Measurements from ENCODE around the gene NLRC3. TPM values are rescaled to one million over a fixed set of nuclear protein-coding genes. Genes with fewer than 3 reads are reported as not detected.

The NLRC3 gene
- polyA plus RNA-seq, 2 donors = 0.41 to 0.81 TPM

DNA sequence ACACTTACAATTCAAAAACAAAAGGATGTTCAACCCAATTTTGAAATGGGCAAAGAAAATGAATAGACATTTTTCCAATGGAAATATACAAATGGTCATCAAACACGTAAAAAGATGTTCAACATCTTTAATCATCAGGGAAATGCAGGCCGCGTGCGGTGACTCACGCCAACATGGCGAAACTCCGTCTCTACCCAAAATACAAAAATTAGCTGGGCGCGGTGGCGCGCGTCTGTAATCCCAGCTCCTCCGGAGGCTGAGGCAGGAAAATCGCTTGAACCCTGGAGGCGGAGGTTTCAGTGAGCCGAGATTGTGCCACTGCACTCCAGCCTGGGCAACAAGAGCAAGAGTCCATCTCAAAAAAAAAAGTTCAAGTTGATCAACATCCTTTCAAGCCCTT, 78.2 kb downstream of the NLRC3 start:
- Histone ChIP-seq H3K4me3 (ENCODE audit: low read depth in 1 of 2, low read length in 2 of 2) (no peak overlapping the region), H3K4me1 (ENCODE audit: control insufficient read depth in 2 of 2, insufficient read depth in 2 of 2, low read length in 1 of 2) (peaks cover 0 to 7% of the 10 kb centered on the region in 2 donors), H3K36me3 (ENCODE audit: control insufficient read depth in 2 of 2, insufficient read depth in 2 of 2, low read length in 1 of 2) (no peaks in the 10 kb centered on the region), H3K27ac (ENCODE audit: low read depth in 2 of 2, low read length in 1 of 2) (no peak overlapping the region), H3K27me3 (ENCODE audit: control insufficient read depth in 1 of 2, insufficient read depth in 2 of 2, low read length in 2 of 2) (no peaks in the 10 kb centered on the region), H3K9me3 (ENCODE audit: control insufficient read depth in 2 of 2, insufficient read depth in 1 of 2, low read depth in 1 of 2, low read length in 1 of 2) (no peaks in the 10 kb centered on the region)
- 97% methylated on average over 16 of the region's 16 CpGs for WGBS, 2 donors

- H3K27me3 ChIP-seq (ENCODE audit: control insufficient read depth in 1 of 2, insufficient read depth in 2 of 2, low read length in 2 of 2) = no peaks in the 10 kb centered on the region
- no peak overlapping the region for H3K27ac ChIP-seq (ENCODE audit: low read depth in 2 of 2, low read length in 1 of 2)
- no peak overlapping the region for H3K4me3 ChIP-seq (ENCODE audit: low read depth in 1 of 2, low read length in 2 of 2)
- H3K36me3 ChIP-seq (ENCODE audit: control insufficient read depth in 2 of 2, insufficient read depth in 2 of 2, low read length in 1 of 2) = no peaks in the 10 kb centered on the region
- peaks cover 0 to 11% of the 10 kb centered on the region in 2 donors for H3K4me1 ChIP-seq (ENCODE audit: control insufficient read depth in 2 of 2, insufficient read depth in 2 of 2, low read length in 1 of 2)
- no peaks in the 10 kb centered on the region for H3K9me3 ChIP-seq (ENCODE audit: control insufficient read depth in 2 of 2, insufficient read depth in 1 of 2, low read depth in 1 of 2, low read length in 1 of 2)
- WGBS, 2 donors = 91 to 92% methylated on average over 4 of the region's 4 CpGs
Measured at GRCh38 chr16:3497771-3498170, 79.4 kb downstream of the NLRC3 start.

DNA sequence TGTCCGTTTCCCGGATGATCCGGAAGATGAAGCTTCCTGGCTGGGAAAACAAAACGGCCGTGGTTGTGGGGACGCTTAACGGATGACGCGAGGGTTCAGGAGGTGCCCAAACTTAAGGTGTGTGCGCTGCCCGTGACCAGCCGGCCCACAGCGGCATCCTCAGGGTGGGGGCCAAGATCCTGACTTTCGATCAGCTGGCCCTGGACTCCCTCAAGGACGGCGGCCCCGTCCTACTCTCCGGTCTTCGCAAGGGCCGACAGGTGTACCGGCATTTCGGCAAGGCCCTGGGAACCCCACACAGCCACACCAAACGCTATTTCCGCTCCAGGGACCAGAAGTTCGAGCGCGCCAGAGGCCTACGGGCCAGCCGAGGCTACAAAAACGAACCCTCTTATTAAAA, 80.8 kb downstream of the NLRC3 start:
- Histone ChIP-seq H3K27me3 (ENCODE audit: control insufficient read depth in 1 of 2, insufficient read depth in 2 of 2, low read length in 2 of 2) (no peaks in the 10 kb centered on the region), H3K4me3 (ENCODE audit: low read depth in 1 of 2, low read length in 2 of 2) (no peak overlapping the region), H3K27ac (ENCODE audit: low read depth in 2 of 2, low read length in 1 of 2) (no peak overlapping the region), H3K4me1 (ENCODE audit: control insufficient read depth in 2 of 2, insufficient read depth in 2 of 2, low read length in 1 of 2) (peaks cover 0 to 8% of the 10 kb centered on the region in 2 donors), H3K36me3 (ENCODE audit: control insufficient read depth in 2 of 2, insufficient read depth in 2 of 2, low read length in 1 of 2) (no peaks in the 10 kb centered on the region), H3K9me3 (ENCODE audit: control insufficient read depth in 2 of 2, insufficient read depth in 1 of 2, low read depth in 1 of 2, low read length in 1 of 2) (no peaks in the 10 kb centered on the region)
- WGBS, 2 donors = 95 to 96% methylated on average over 30 of the region's 30 CpGs

- H3K27ac ChIP-seq (ENCODE audit: low read depth in 2 of 2, low read length in 1 of 2) = no peak within 1 kb of the TSS
- H3K4me1 ChIP-seq (ENCODE audit: control insufficient read depth in 2 of 2, insufficient read depth in 2 of 2, low read length in 1 of 2) = peaks cover 0 to 8% of the 10 kb centered on the region in 2 donors
- H3K36me3 ChIP-seq (ENCODE audit: control insufficient read depth in 2 of 2, insufficient read depth in 2 of 2, low read length in 1 of 2) = no peaks in the 10 kb centered on the region
- H3K27me3 ChIP-seq (ENCODE audit: control insufficient read depth in 1 of 2, insufficient read depth in 2 of 2, low read length in 2 of 2) = no peaks in the 10 kb centered on the region
- H3K9me3 ChIP-seq (ENCODE audit: control insufficient read depth in 2 of 2, insufficient read depth in 1 of 2, low read depth in 1 of 2, low read length in 1 of 2) = no peaks in the 10 kb centered on the region
- H3K4me3 ChIP-seq (ENCODE audit: low read depth in 1 of 2, low read length in 2 of 2) = no peak within 1 kb of the TSS
- WGBS, 2 donors = 88 to 91% methylated on average over 3 of the region's 3 CpGs
Measured at GRCh38 chr16:3495176-3495575, 82.0 kb downstream of the NLRC3 start, which contains the start of gene C16orf90. C16orf90 (minus strand) TSS chr16:3495489; CDS start chr16:3495421, 68 bp downstream.

DNA sequence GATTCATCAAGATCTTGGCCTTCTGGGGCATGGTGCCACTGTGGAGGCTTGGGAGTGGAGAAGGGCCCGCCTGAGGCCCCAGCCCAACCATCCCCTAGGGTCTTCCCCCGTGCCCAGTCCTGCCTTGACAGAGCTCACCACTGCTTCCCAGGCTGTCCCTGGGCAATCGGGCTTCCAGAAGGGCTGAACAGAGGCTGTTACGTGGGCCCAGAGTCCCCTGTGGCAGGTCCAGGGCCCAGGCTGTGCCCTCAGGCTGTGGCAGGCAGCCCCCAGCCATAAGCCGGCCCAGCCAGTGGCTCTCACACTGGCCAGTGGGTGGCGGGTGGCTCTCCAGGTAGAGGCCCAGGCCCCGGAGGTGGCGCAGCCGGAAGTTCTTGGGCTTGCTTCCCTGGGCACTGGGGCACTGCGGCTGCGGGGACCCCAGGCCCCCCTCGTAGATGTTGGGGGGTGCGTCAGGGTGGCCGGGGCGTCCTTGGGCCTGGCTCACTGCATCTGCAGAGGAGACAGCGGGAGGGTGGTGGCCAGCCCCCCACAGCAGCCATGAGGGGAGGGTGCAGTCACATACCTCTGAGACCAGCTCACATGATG, 82.7 kb downstream of the NLRC3 start:
- H3K36me3 ChIP-seq (ENCODE audit: control insufficient read depth in 2 of 2, insufficient read depth in 2 of 2, low read length in 1 of 2) = no peaks in the 10 kb centered on the region
- H3K27me3 ChIP-seq (ENCODE audit: control insufficient read depth in 1 of 2, insufficient read depth in 2 of 2, low read length in 2 of 2) = no peaks in the 10 kb centered on the region
- peaks cover 0 to 8% of the 10 kb centered on the region in 2 donors for H3K4me1 ChIP-seq (ENCODE audit: control insufficient read depth in 2 of 2, insufficient read depth in 2 of 2, low read length in 1 of 2)
- H3K27ac ChIP-seq (ENCODE audit: low read depth in 2 of 2, low read length in 1 of 2) = no peak overlapping the region
- no peak overlapping the region for H3K4me3 ChIP-seq (ENCODE audit: low read depth in 1 of 2, low read length in 2 of 2)
- no peaks in the 10 kb centered on the region for H3K9me3 ChIP-seq (ENCODE audit: control insufficient read depth in 2 of 2, insufficient read depth in 1 of 2, low read depth in 1 of 2, low read length in 1 of 2)
- WGBS, 2 donors = 94% methylated on average over 15 to 16 of the region's 16 CpGs

DNA sequence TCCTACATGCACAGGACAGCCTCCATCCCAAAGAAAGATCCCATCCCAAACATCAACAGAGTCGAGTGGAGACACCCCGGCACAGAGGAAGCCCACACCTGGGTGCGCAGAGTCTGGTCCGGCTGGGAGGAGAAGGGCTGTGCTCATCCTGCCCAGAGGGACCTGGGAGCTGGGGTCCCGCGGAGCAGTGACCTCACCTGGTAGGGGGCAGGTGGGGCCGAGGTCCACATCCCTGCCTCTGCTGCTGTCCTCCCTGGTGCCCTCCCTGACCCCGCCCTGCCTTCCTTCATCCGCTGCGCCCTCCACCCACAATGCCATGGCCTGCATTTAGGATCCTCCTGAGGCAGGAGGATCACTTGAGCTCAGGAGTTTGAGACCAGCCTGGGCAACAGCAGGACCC, 84.8 kb downstream of the NLRC3 start:
- H3K9me3 ChIP-seq (ENCODE audit: control insufficient read depth in 2 of 2, insufficient read depth in 1 of 2, low read depth in 1 of 2, low read length in 1 of 2) = no peaks in the 10 kb centered on the region
- H3K27ac ChIP-seq (ENCODE audit: low read depth in 2 of 2, low read length in 1 of 2) = no peak overlapping the region
- H3K36me3 ChIP-seq (ENCODE audit: control insufficient read depth in 2 of 2, insufficient read depth in 2 of 2, low read length in 1 of 2) = peaks cover 0 to 7% of the 10 kb centered on the region in 2 donors
- WGBS, 2 donors = 82 to 88% methylated on average over 10 of the region's 10 CpGs
- no peak overlapping the region for H3K4me3 ChIP-seq (ENCODE audit: low read depth in 1 of 2, low read length in 2 of 2)
- peaks cover 0 to 8% of the 10 kb centered on the region in 2 donors for H3K4me1 ChIP-seq (ENCODE audit: control insufficient read depth in 2 of 2, insufficient read depth in 2 of 2, low read length in 1 of 2)
- H3K27me3 ChIP-seq (ENCODE audit: control insufficient read depth in 1 of 2, insufficient read depth in 2 of 2, low read length in 2 of 2) = no peaks in the 10 kb centered on the region

- 54% methylated on average over 17 of the region's 17 CpGs for WGBS, 2 donors
- H3K36me3 ChIP-seq (ENCODE audit: control insufficient read depth in 2 of 2, insufficient read depth in 2 of 2, low read length in 1 of 2) = peaks cover 7 to 9% of the 10 kb centered on the region in 2 donors
Measured at GRCh38 chr16:3490911-3491629, 86.1 kb downstream of the NLRC3 start.

More at GRCh38 chr16:3490911-3491629, 86.1 kb downstream of the NLRC3 start:
- Histone ChIP-seq H3K4me3 (ENCODE audit: low read depth in 1 of 2, low read length in 2 of 2) (no peak overlapping the region), H3K4me1 (ENCODE audit: control insufficient read depth in 2 of 2, insufficient read depth in 2 of 2, low read length in 1 of 2) (peaks cover 0 to 8% of the 10 kb centered on the region in 2 donors), H3K27ac (ENCODE audit: low read depth in 2 of 2, low read length in 1 of 2) (no peak overlapping the region), H3K27me3 (ENCODE audit: control insufficient read depth in 1 of 2, insufficient read depth in 2 of 2, low read length in 2 of 2) (no peaks in the 10 kb centered on the region), H3K9me3 (ENCODE audit: control insufficient read depth in 2 of 2, insufficient read depth in 1 of 2, low read depth in 1 of 2, low read length in 1 of 2) (no peaks in the 10 kb centered on the region)

Other genes starting within 250 kb of the NLRC3 start
- gene OR2C1, start 221.5 kb downstream of the NLRC3 start, polyA plus RNA-seq = under 1 TPM in 1 of 2 donors, not detected in 1; 0.04 TPM
- gene ZSCAN32, start 176.4 kb downstream of the NLRC3 start, polyA plus RNA-seq = 1 to 10 TPM; 5.5 to 7.0 TPM
- gene ZNF174, start 176.2 kb downstream of the NLRC3 start, polyA plus RNA-seq = 1 to 10 TPM; 2.9 to 4.7 TPM
- gene ZNF597, start 133.9 kb downstream of the NLRC3 start, polyA plus RNA-seq = under 1 TPM; 0.49 to 0.53 TPM
- gene NAA60, start 133.7 kb downstream of the NLRC3 start, polyA plus RNA-seq = 10 to 100 TPM; 23.3 to 28.7 TPM
- not detected for gene C16orf90, start 81.9 kb downstream of the NLRC3 start, polyA plus RNA-seq
- 1 to 10 TPM; 3.8 to 4.5 TPM for gene CLUAP1, start 76.4 kb downstream of the NLRC3 start, polyA plus RNA-seq
- gene SLX4, start 34.2 kb upstream of the NLRC3 start, polyA plus RNA-seq = 1 to 10 TPM; 1.6 to 3.5 TPM
- gene DNASE1, start 77.3 kb upstream of the NLRC3 start, polyA plus RNA-seq = 10 to 100 TPM in 1 of 2 donors, 1 to 10 TPM in 1; 3.5 to 23.8 TPM
- 10 to 100 TPM; 46.8 to 87.9 TPM for gene TRAP1, start 140.1 kb upstream of the NLRC3 start, polyA plus RNA-seq